Uterus (tissue), 2 donors: ENCODE measurements around the gene SIN3A.

Source experiments
- POLR2A ChIP-seq, 2 donors: fragments of 450-650 bp; IDR thresholded peaks; one replicate each; pipeline ENCODE4 v1.6.1; 2016; ENCODE audit warnings: antibody characterized with exemption in 2 of 2, mild to moderate bottlenecking in 1 of 2, moderate library complexity in 1 of 2
- TF ChIP-seq, protein P1 (sequence below), 4 experiments: fragments of 200-600 bp in 2 of 4; fragments of 450-650 bp in 2 of 4; sonication (generic) in 2 of 4; IDR thresholded peaks; one replicate each; pipeline ENCODE4 v1.5.1; 2016 to 2019; ENCODE audit warnings: antibody characterized with exemption in 4 of 4, mild to moderate bottlenecking in 2 of 4, moderate library complexity in 1 of 4

DNA sequence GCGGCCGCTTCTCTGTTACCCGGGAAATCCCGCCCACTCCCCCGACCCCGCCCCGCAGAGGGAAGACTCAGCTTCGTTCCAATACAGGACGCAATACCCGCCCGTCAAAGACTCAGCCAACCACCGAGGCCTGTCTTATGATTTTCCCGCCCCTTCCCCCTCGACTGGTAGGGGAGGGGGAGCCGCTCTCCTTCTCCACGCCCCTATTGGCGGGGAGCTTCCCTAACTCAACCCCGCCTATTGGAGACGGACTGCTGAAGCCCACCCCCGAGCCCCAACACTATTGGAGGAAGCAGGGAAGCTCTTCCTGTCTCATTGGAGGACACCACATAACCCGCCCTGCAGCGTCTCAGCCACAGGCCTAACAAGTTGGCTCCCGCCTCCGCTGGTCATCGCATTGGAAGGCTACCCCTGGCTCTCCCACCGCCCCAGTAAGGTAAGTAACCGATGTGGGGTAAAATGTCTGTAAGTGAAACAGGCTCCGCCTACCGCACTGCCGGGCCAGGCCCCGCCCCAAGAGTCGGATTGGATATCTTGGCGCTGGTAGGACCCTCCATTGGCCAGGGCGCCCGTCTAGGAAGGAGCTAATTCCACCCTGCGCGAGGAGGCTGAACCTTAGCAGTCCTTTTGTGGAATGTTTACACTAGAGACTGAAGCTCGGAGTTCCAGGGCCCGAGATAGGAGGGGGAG lies at the start of gene SIN3A:
- peak; percentile 68 to 90 for TF ChIP-seq POLR2A (IDR thresholded peaks at IDR 0.05)
- TF ChIP-seq, protein P1, sequence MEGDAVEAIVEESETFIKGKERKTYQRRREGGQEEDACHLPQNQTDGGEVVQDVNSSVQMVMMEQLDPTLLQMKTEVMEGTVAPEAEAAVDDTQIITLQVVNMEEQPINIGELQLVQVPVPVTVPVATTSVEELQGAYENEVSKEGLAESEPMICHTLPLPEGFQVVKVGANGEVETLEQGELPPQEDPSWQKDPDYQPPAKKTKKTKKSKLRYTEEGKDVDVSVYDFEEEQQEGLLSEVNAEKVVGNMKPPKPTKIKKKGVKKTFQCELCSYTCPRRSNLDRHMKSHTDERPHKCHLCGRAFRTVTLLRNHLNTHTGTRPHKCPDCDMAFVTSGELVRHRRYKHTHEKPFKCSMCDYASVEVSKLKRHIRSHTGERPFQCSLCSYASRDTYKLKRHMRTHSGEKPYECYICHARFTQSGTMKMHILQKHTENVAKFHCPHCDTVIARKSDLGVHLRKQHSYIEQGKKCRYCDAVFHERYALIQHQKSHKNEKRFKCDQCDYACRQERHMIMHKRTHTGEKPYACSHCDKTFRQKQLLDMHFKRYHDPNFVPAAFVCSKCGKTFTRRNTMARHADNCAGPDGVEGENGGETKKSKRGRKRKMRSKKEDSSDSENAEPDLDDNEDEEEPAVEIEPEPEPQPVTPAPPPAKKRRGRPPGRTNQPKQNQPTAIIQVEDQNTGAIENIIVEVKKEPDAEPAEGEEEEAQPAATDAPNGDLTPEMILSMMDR (IDR thresholded peaks at IDR 0.05), result peak in 1 of 4 experiments; percentile 24
